K562 (cell line): ENCODE results near the gene RBMS3. TPM values are rescaled to one million over a fixed set of nuclear protein-coding genes. Genes with fewer than 3 reads are reported as not detected.

Experiments used
- ATAC-seq: fragments of 200-7000 bp; cut with Tn5 transposase; 3 replicates; pipeline ENCODE4 v1.9.1; 2020; ENCODE audit warnings: moderate library complexity
- BruUV-seq: library from RNA; stranded (reverse); fragments of 400-500 nt; replicated peaks from 2 replicates; lab custom pipeline; 2021; lab: Mats Ljungman, UMichigan
- CTCF ChIA-PET: fragments of 300-600 bp; formaldehyde crosslinking; extraction: SDS; loops from one replicate; lab custom pipeline; 2021; ENCODE audit warnings: low intra/inter-chr PET ratio; lab: Yijun Ruan, JAX
- POLR2A ChIA-PET: fragments of 300-600, 350-650 bp; sonication (Branson Sonifier 250); formaldehyde crosslinking; extraction: SDS; loops from one replicate; lab custom pipeline; 2021; ENCODE audit warnings: antibody characterized with exemption, inconsistent platforms; lab: Yijun Ruan, JAX
- DNase-seq, 4 experiments: peaks; one replicate each; pipeline versions ENCODE4 v3.0.0 to v3.0.0-alpha.2; 2011 to 2018; ENCODE audit warnings: low spot score in 3 of 4, mixed read lengths in 3 of 4; ENCODE audit errors: extremely low read depth in 1 of 4
- FAIRE-seq: peaks from 2 replicates; lab custom pipeline; 2011; peaks lifted over from hg19 to GRCh38; lab: Jason Lieb, UNC
- H2AFZ ChIP-seq: 2 replicates; pipeline ENCODE4 v1.6.0; 2011; ENCODE audit warnings: low read depth, low read length, control low read depth, inconsistent platforms
- H3K27ac ChIP-seq: fragments of 200-600 bp; 3 replicates; pipeline ENCODE4 v1.8.0; 2011; ENCODE audit warnings: low read depth, mild to moderate bottlenecking, control low read depth, inconsistent platforms, low read length, moderate library complexity, mixed read lengths; ENCODE audit errors: extremely low read depth
- H3K27me3 ChIP-seq, 2 experiments: fragments of 300-600 bp in 1 of 2; 2 replicates in 1 of 2; 3 replicates in 1 of 2; pipeline versions ENCODE4 v1.6.0 to v1.8.0; 2011; ENCODE audit warnings: inconsistent platforms in 2 of 2, low read length in 2 of 2, mild to moderate bottlenecking in 1 of 2, mixed read lengths in 1 of 2, moderate library complexity in 1 of 2; ENCODE audit not compliant: control insufficient read depth in 2 of 2, insufficient read depth in 2 of 2
- H3K36me3 ChIP-seq: fragments of 300-600 bp; 3 replicates; pipeline ENCODE4 v1.8.0; 2011; ENCODE audit warnings: mild to moderate bottlenecking, low read length, inconsistent platforms; ENCODE audit not compliant: control insufficient read depth, insufficient read depth
- H3K4me1 ChIP-seq, 2 experiments: fragments of 200-600 bp in 1 of 2; replicated peaks in 1 of 2; 2 replicates in 1 of 2; 3 replicates in 1 of 2; pipeline versions ENCODE4 v1.5.1 to v1.8.0; 2011; ENCODE audit warnings: inconsistent platforms in 2 of 2, low read length in 2 of 2, mild to moderate bottlenecking in 1 of 2, mixed read lengths in 1 of 2, moderate library complexity in 1 of 2; ENCODE audit not compliant: control insufficient read depth in 2 of 2, insufficient read depth in 2 of 2
- H3K4me2 ChIP-seq: 2 replicates; pipeline ENCODE4 v1.6.1; 2011; ENCODE audit warnings: low read length, control low read depth, inconsistent platforms, mixed read lengths; ENCODE audit not compliant: insufficient read depth
- H3K4me3 ChIP-seq: fragments of 200-600 bp; sonication (generic), shearing (Covaris generic); 2 replicates; pipeline ENCODE4 v1.5.1; 2016; ENCODE audit warnings: control low read depth, inconsistent platforms
- H3K79me2 ChIP-seq: fragments of 200-600 bp; 3 replicates; pipeline ENCODE4 v1.8.0; 2011; ENCODE audit warnings: low read length, inconsistent platforms; ENCODE audit not compliant: control insufficient read depth, insufficient read depth
- H3K9ac ChIP-seq, 2 experiments: 2 replicates each; pipeline versions ENCODE4 v1.6.0 to v1.6.1; 2011; ENCODE audit warnings: low read depth in 2 of 2, low read length in 2 of 2, control low read depth in 1 of 2, inconsistent platforms in 1 of 2, mild to moderate bottlenecking in 1 of 2, mixed read lengths in 1 of 2; ENCODE audit not compliant: insufficient read depth in 1 of 2
- H3K9me1 ChIP-seq: one replicate; pipeline ENCODE4 v1.6.0; 2011; ENCODE audit warnings: inconsistent platforms, mild to moderate bottlenecking, low read length, moderate library complexity; ENCODE audit not compliant: control insufficient read depth, insufficient read depth
- H3K9me3 ChIP-seq: replicated peaks from 2 replicates; pipeline ENCODE4 v1.5.1; 2011; ENCODE audit warnings: low read depth, low read length, inconsistent platforms; ENCODE audit not compliant: control insufficient read depth, insufficient read depth
- H4K20me1 ChIP-seq: replicated peaks from 2 replicates; pipeline ENCODE4 v1.6.1; 2011; ENCODE audit warnings: low read length, inconsistent platforms, mixed read lengths; ENCODE audit not compliant: control insufficient read depth, insufficient read depth
- KAT8 ChIP-seq: fragments of 450-650 bp; IDR thresholded peaks from 2 replicates; pipeline ENCODE4 v1.6.1; 2016; ENCODE audit warnings: low read depth, mild to moderate bottlenecking
- MCM7 ChIP-seq, 2 experiments: fragments of 450-650 bp; IDR thresholded peaks; 2 replicates each; pipeline ENCODE4 v1.6.1; 2016 to 2018
- SMAD1 ChIP-seq: fragments of 150-350 bp; IDR thresholded peaks from 2 replicates; pipeline ENCODE4 v1.6.1; 2014; ENCODE audit warnings: low read length, low read depth; ENCODE audit not compliant: partially characterized antibody
- ZBTB1 ChIP-seq: sonication (generic); formaldehyde crosslinking; IDR thresholded peaks from 2 replicates; pipeline ENCODE4 v1.8.1; 2023; ENCODE audit warnings: missing genetic modification reagents, low read depth, mild to moderate bottlenecking, borderline replicate concordance
- ZNF133 ChIP-seq: fragments of 250-450 bp; sonication (Bioruptor Pico); IDR thresholded peaks from 2 replicates; pipeline ENCODE4 v1.4.0; 2020; ENCODE audit warnings: mild to moderate bottlenecking
- ZNF212 ChIP-seq: fragments of 450-650 bp; formaldehyde crosslinking; IDR thresholded peaks from 2 replicates; pipeline ENCODE4 v1.4.0; 2020; ENCODE audit warnings: mild to moderate bottlenecking
- ZNF324 ChIP-seq: fragments of 250-450 bp; sonication (Bioruptor Pico); IDR thresholded peaks from 2 replicates; pipeline ENCODE4 v1.4.0; 2020; ENCODE audit warnings: mild to moderate bottlenecking
- WGBS: fragments of 100-300 bp; shearing (Covaris generic); methylation state at CpG from one replicate; pipeline ENCODE4 v1.1.6; 2016; ENCODE audit warnings: low coverage, mixed read lengths; ENCODE audit not compliant: insufficient coverage; ENCODE audit errors: missing lambda C conversion rate; 5-methylcytosine and 5-hydroxymethylcytosine counted together
- in situ Hi-C: fragments of 300-500 bp; cut with MboI; formaldehyde crosslinking; loops from 4 replicates; pipeline ENCODE4 v1.15.0; 2018; ENCODE audit warnings: inconsistent platforms, mixed read lengths
- intact Hi-C: fragments of 100-400 bp; cut with micrococcal nuclease; formaldehyde crosslinking; loops from 2 replicates; pipeline ENCODE4 v1.14.2; 2022
- polyA plus RNA-seq, 8 experiments: library from polyadenylated mRNA; depleted of rRNA in 4 of 8; stranded (reverse) in 5 of 8; unstranded in 3 of 8; fragments of >200 nt; fragmentation: Nextera tagmentation in 2 of 8; fragmentation: Illumina TruSeq in 1 of 8; extraction: Ambion mirVana in 2 of 8; extraction: Trizol in 1 of 8; gene quantifications; 2 replicates each; pipeline versions ENCODE4 v1.2.1 to v1.2.3, GENCODE V29; 2011 to 2014; ENCODE audit warnings: inconsistent platforms in 1 of 8, missing spikeins in 1 of 8
- total RNA-seq, 7 experiments: library from RNA; depleted of rRNA in 6 of 7; stranded (reverse); fragments of >200 nt in 6 of 7; fragmentation: Illumina TruSeq in 2 of 7; extraction: Trizol in 2 of 7; gene quantifications; 2 replicates each; pipeline versions ENCODE4 v1.2.1 to v1.2.3, GENCODE V29; 2011 to 2021; ENCODE audit warnings: low replicate concordance in 1 of 7
- TF ChIP-seq, protein P1 (sequence below): fragments of 450-650 bp; IDR thresholded peaks from 2 replicates; pipeline ENCODE4 v1.6.1; 2016; ENCODE audit warnings: mild to moderate bottlenecking
- TF ChIP-seq, protein P2 (sequence below): sonication (generic); formaldehyde crosslinking; IDR thresholded peaks from 2 replicates; pipeline ENCODE4 v1.8.0; 2022; ENCODE audit warnings: mild to moderate bottlenecking, missing genetic modification reagents

Gene RBMS3
- total and polyA plus RNA-seq, 9 of the 15 experiments (the other 6 are each of a cell fraction or from before 2014, with no cell fraction given) = 0.20 TPM; not detected in 8

DNA sequence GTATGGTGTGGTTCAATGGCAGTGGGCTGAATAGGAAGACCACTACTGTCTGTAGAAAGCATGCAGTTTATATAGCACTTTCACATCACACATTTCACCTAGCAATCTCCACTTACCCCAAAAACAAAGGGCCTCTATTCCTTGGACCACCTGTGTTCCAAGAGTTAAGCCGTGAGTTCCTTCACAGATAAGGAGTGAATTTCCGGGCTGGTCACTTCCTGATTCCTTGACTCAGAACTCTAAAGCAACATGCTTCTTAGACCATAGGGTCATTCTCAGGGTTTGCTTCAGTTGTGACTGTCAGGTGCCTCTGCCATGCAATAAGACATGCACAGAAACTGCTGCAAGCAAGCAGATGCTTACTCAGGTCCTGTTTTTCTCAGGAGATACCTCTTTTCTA is 737.0 kb downstream of the RBMS3 start (continued):
- TF ChIP-seq, protein P1, sequence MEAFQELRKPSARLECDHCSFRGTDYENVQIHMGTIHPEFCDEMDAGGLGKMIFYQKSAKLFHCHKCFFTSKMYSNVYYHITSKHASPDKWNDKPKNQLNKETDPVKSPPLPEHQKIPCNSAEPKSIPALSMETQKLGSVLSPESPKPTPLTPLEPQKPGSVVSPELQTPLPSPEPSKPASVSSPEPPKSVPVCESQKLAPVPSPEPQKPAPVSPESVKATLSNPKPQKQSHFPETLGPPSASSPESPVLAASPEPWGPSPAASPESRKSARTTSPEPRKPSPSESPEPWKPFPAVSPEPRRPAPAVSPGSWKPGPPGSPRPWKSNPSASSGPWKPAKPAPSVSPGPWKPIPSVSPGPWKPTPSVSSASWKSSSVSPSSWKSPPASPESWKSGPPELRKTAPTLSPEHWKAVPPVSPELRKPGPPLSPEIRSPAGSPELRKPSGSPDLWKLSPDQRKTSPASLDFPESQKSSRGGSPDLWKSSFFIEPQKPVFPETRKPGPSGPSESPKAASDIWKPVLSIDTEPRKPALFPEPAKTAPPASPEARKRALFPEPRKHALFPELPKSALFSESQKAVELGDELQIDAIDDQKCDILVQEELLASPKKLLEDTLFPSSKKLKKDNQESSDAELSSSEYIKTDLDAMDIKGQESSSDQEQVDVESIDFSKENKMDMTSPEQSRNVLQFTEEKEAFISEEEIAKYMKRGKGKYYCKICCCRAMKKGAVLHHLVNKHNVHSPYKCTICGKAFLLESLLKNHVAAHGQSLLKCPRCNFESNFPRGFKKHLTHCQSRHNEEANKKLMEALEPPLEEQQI = no peak
- TF ChIP-seq KAT8 (no peak), ZNF212 (CRISPR knock-in tag) (no peak), MCM7 (IDR thresholded peaks at IDR 0.05) (no peak), ZNF133 (no peak), ZNF324 (CRISPR knock-in tag) (no peak)
- TF ChIP-seq, protein P2, sequence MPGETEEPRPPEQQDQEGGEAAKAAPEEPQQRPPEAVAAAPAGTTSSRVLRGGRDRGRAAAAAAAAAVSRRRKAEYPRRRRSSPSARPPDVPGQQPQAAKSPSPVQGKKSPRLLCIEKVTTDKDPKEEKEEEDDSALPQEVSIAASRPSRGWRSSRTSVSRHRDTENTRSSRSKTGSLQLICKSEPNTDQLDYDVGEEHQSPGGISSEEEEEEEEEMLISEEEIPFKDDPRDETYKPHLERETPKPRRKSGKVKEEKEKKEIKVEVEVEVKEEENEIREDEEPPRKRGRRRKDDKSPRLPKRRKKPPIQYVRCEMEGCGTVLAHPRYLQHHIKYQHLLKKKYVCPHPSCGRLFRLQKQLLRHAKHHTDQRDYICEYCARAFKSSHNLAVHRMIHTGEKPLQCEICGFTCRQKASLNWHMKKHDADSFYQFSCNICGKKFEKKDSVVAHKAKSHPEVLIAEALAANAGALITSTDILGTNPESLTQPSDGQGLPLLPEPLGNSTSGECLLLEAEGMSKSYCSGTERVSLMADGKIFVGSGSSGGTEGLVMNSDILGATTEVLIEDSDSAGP = no peak
- TF ChIP-seq, all 486 proteins: peak for 0

DNA sequence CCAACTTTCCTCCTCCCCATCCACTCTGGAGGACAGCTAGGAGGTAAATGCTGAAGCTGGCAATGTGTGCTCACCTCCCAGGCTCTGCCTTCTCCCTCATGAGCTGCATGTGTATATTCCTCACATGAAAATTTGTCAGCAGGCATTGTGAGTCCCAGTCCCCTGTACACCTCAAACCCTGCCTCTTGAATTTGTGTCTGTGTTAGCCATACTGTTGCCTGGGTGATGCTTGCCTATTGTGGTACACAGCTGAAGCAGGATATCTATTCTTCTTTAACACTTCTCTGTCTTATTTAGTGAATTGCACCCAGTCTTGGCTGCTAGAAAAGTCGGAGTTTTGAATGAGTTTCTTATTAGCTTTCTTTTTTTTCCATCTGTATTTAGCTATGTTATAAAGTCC is 739.5 kb downstream of the RBMS3 start:
- FAIRE-seq (no peak), ATAC-seq (no peak), DNase-seq (no peak)
- intact Hi-C loops = no loop called here
- BruUV-seq = no TSS peak
- H3K79me2 ChIP-seq = no peaks in the 10 kb centered on the region
- H3K4me1 ChIP-seq = no peaks in the 10 kb centered on the region
- no peaks in the 10 kb centered on the region for H3K36me3 ChIP-seq
- no peaks in the 10 kb centered on the region for H3K9me1 ChIP-seq
- 0% methylated on average over 1 of the region's 1 CpG for WGBS
- H3K4me2 ChIP-seq = no peak overlapping the region
- TF ChIP-seq SMAD1 (no peak), ZBTB1 (CRISPR knock-in tag) (no peak)
- ChIA-PET CTCF (no interaction called here), POLR2A (interaction anchor here (0.6 kb wide), 1 partner anchor 136 kb away, joined by 4 read pairs; no protein-coding TSS in a partner anchor)
- no peak overlapping the region for H2AFZ ChIP-seq
- no peaks in the 10 kb centered on the region for H3K27me3 ChIP-seq
- no peak overlapping the region for H3K27ac ChIP-seq
- H4K20me1 ChIP-seq = no peaks in the 10 kb centered on the region
- peaks cover 2% of the 10 kb centered on the region; the same call in 1 of the 2 replicates for H3K9me3 ChIP-seq
- H3K4me3 ChIP-seq = no peak overlapping the region
- in situ Hi-C loops = no loop called here
- H3K9ac ChIP-seq = no peak overlapping the region
